ENCODE data around the gene ZNF554. TPM values are rescaled to one million over a fixed set of nuclear protein-coding genes. Genes with fewer than 3 reads are reported as not detected.

ZNF554 gene
- total and polyA plus RNA-seq, 4 donors = 1.1 to 8.8 (median 4.0) TPM

GRCh38 chr19:2785244-2785997 lies 34.2 kb upstream of the ZNF554 start, which contains the start of gene THOP1:
Gene THOP1, plus strand, starts transcription at chr19:2785503. Its CDS starts 160 bp downstream, at chr19:2785663.
- DNase-seq (peak; percentile 99), ATAC-seq (ENCODE audit: insufficient read depth, low FRiP score) (peak; percentile 91)
- no peak for TF ChIP-seq CTCF (IDR thresholded peaks at IDR 0.05; ENCODE audit: control extremely low read depth, extremely low read depth)
- WGBS, 2 donors = 0% methylated on average over 67 to 78 of the region's 78 CpGs
- H3K27ac ChIP-seq (ENCODE audit: low read depth in 1 of 2, low read length in 1 of 2) = peak within 1 kb of the TSS; percentile 51 to 65
- H3K9ac ChIP-seq (ENCODE audit: insufficient read depth in 1 of 2, low read length in 2 of 2) = peak within 1 kb of the TSS; percentile 45 to 63
- H3K4me1 ChIP-seq (ENCODE audit: control insufficient read depth in 5 of 5, insufficient read depth in 5 of 5, low read length in 5 of 5) = peaks cover 9 to 25% (median 16%) of the 10 kb centered on the region in 5 donors
- H3K9me3 ChIP-seq (ENCODE audit: control insufficient read depth in 4 of 4, insufficient read depth in 3 of 4, low read length in 3 of 4) = no peaks in the 10 kb centered on the region
- H3K27me3 ChIP-seq (ENCODE audit: control insufficient read depth in 3 of 3, insufficient read depth in 3 of 3, low read length in 2 of 3) = no peaks in the 10 kb centered on the region
- peaks cover 0 to 9% (median 0%) of the 10 kb centered on the region in 4 donors for H3K36me3 ChIP-seq (ENCODE audit: control insufficient read depth in 4 of 4, insufficient read depth in 4 of 4, low read length in 4 of 4)
- H3K4me3 ChIP-seq = peak within 1 kb of the TSS; percentile 77

GRCh38 chr19:2787115-2787514 lies 32.6 kb upstream of the ZNF554 start:
- no peak for TF ChIP-seq CTCF (IDR thresholded peaks at IDR 0.05; ENCODE audit: control extremely low read depth, extremely low read depth)
- 93 to 96% methylated on average over 8 of the region's 8 CpGs for WGBS, 2 donors
- ATAC-seq (ENCODE audit: insufficient read depth, low FRiP score) = no peak
- Histone ChIP-seq H3K4me3 (no peak overlapping the region), H3K9ac (ENCODE audit: insufficient read depth in 1 of 2, low read length in 2 of 2) (no peak overlapping the region), H3K27ac (ENCODE audit: low read depth in 1 of 2, low read length in 1 of 2) (no peak overlapping the region), H3K9me3 (ENCODE audit: control insufficient read depth in 4 of 4, insufficient read depth in 3 of 4, low read length in 3 of 4) (no peaks in the 10 kb centered on the region), H3K36me3 (ENCODE audit: control insufficient read depth in 4 of 4, insufficient read depth in 4 of 4, low read length in 4 of 4) (peaks cover 0 to 16% (median 6%) of the 10 kb centered on the region in 4 donors), H3K27me3 (ENCODE audit: control insufficient read depth in 3 of 3, insufficient read depth in 3 of 3, low read length in 2 of 3) (no peaks in the 10 kb centered on the region), H3K4me1 (ENCODE audit: control insufficient read depth in 5 of 5, insufficient read depth in 5 of 5, low read length in 5 of 5) (peaks cover 1 to 17% (median 8%) of the 10 kb centered on the region in 5 donors)
- DNase-seq = no peak

GRCh38 chr19:2788237-2788636 lies 31.4 kb upstream of the ZNF554 start:
- DNase-seq = no peak
- Histone ChIP-seq H3K36me3 (ENCODE audit: control insufficient read depth in 4 of 4, insufficient read depth in 4 of 4, low read length in 4 of 4) (peaks cover 0 to 16% (median 6%) of the 10 kb centered on the region in 4 donors), H3K27ac (ENCODE audit: low read depth in 1 of 2, low read length in 1 of 2) (no peak overlapping the region), H3K4me3 (no peak overlapping the region), H3K9ac (ENCODE audit: insufficient read depth in 1 of 2, low read length in 2 of 2) (no peak overlapping the region), H3K9me3 (ENCODE audit: control insufficient read depth in 4 of 4, insufficient read depth in 3 of 4, low read length in 3 of 4) (no peaks in the 10 kb centered on the region), H3K4me1 (ENCODE audit: control insufficient read depth in 5 of 5, insufficient read depth in 5 of 5, low read length in 5 of 5) (peaks cover 0 to 11% (median 6%) of the 10 kb centered on the region in 5 donors), H3K27me3 (ENCODE audit: control insufficient read depth in 3 of 3, insufficient read depth in 3 of 3, low read length in 2 of 3) (no peaks in the 10 kb centered on the region)
- 86 to 93% methylated on average over 5 of the region's 5 CpGs for WGBS, 2 donors
- no peak for TF ChIP-seq CTCF (IDR thresholded peaks at IDR 0.05; ENCODE audit: control extremely low read depth, extremely low read depth)
- no peak for ATAC-seq (ENCODE audit: insufficient read depth, low FRiP score)

All from lung (tissue), 12 donors.